HUES6 (cell line): Measurements from ENCODE around the gene C6orf62.
"Not testable (repeated sequence)": the region's sequence is repeated elsewhere in the genome, so short reads cannot be mapped to it uniquely, and the experiment has no call there.

Source experiments
- H3K27ac ChIP-seq: 2 replicates; pipeline ENCODE4 v1.7.0; 2013; ENCODE audit warnings: low read depth, mild to moderate bottlenecking, low read length, inconsistent platforms
- H3K27me3 ChIP-seq: 2 replicates; pipeline ENCODE4 v1.6.1; 2013; ENCODE audit warnings: low read length; ENCODE audit not compliant: control insufficient read depth, insufficient read depth
- H3K36me3 ChIP-seq: 2 replicates; pipeline ENCODE4 v1.6.1; 2013; ENCODE audit warnings: low read length; ENCODE audit not compliant: control insufficient read depth, insufficient read depth
- H3K4me1 ChIP-seq: 2 replicates; pipeline ENCODE4 v1.6.1; 2013; ENCODE audit warnings: low read length; ENCODE audit not compliant: control insufficient read depth, insufficient read depth
- H3K4me3 ChIP-seq: 2 replicates; pipeline ENCODE4 v1.5.1; 2013; ENCODE audit warnings: low read depth, low read length
- H3K9ac ChIP-seq: one replicate; pipeline ENCODE4 v1.6.1; 2013; ENCODE audit warnings: mild to moderate bottlenecking, low read length
- H3K9me3 ChIP-seq: 2 replicates; pipeline ENCODE4 v1.6.1; 2013; ENCODE audit warnings: low read depth, low read length; ENCODE audit not compliant: control insufficient read depth, insufficient read depth

The C6orf62 gene

DNA sequence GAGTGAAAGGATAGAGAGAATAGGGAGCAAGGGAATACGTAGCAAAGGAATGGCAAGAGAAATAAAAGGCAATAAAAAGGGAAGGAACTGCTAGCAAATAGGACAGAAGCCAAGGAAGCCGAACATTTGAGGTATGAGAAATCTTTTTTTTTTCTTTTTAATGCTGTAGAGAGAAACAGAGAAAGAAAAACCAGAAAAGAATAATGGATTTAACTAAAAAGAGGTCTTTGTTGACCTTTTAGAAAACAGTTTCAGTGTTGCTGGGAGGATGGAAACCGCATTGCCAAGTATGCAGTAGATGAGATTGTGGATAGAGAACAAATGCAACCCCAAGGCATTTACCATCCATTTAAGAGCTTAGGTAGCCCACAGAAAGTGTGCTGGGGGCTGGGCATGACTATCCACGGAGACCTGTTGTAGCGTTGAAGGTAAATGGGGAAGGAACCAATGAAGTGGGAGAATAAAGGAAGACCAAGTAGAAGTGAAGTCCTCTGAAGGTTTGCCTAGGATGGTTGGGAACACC, 23.3 kb upstream of the C6orf62 start:
- H3K36me3 ChIP-seq = no peaks in the 10 kb centered on the region
- H3K4me3 ChIP-seq = no peak overlapping the region
- no peaks in the 10 kb centered on the region for H3K9me3 ChIP-seq
- no peak overlapping the region for H3K27ac ChIP-seq
- H3K9ac ChIP-seq = no peak overlapping the region
- H3K27me3 ChIP-seq = no peaks in the 10 kb centered on the region
- no peaks in the 10 kb centered on the region for H3K4me1 ChIP-seq

DNA sequence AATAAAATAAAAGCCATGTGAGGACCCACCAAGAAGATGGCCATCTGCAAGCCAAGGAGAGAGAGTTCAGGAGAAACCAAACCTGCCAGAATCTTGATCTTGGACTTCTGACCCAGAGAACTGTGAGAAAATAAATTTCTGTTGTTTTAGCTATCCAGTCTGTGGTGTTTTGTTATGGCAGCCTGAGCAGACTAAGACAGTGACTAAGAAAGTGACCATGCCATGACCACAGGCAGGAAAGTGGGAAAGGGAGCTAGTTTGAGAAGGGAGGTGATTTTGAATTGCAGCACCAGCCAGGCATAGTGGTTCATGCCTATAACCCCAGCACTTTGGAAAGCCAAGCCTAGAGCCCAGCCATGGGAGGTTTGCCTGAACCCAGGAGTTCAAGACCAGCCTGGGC, 21.9 kb upstream of the C6orf62 start:
- H3K4me3 ChIP-seq = no peak overlapping the region

DNA sequence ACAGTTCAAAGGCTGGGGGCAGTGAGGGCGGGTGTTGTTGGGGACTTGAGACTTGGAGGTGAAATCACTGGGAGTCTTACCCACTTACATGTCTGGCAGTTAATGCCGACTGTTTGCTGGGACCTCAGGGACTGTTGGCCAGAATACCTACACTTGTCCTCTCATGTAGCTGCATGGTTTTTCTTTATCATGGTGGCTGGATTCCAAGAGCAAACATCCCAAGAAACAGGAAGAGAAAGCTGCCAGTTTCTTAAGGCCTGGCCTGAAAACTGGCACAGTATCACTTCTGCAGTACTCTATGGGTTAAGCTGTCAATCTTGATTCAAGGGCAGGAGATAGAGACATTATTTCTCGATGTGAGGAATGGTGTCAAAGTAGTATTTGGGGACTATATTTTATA, 19.8 kb upstream of the C6orf62 start:
- Histone ChIP-seq H3K36me3 (no peaks in the 10 kb centered on the region), H3K27me3 (no peaks in the 10 kb centered on the region), H3K27ac (no peak overlapping the region), H3K4me1 (no peaks in the 10 kb centered on the region), H3K4me3 (no peak overlapping the region), H3K9ac (no peak overlapping the region), H3K9me3 (no peaks in the 10 kb centered on the region)

More for the DNA sequence above, 21.9 kb upstream of the C6orf62 start:
- H3K9me3 ChIP-seq = no peaks in the 10 kb centered on the region
- H3K36me3 ChIP-seq = no peaks in the 10 kb centered on the region
- no peak overlapping the region for H3K9ac ChIP-seq
- no peak overlapping the region for H3K27ac ChIP-seq
- H3K4me1 ChIP-seq = no peaks in the 10 kb centered on the region
- H3K27me3 ChIP-seq = no peaks in the 10 kb centered on the region

DNA sequence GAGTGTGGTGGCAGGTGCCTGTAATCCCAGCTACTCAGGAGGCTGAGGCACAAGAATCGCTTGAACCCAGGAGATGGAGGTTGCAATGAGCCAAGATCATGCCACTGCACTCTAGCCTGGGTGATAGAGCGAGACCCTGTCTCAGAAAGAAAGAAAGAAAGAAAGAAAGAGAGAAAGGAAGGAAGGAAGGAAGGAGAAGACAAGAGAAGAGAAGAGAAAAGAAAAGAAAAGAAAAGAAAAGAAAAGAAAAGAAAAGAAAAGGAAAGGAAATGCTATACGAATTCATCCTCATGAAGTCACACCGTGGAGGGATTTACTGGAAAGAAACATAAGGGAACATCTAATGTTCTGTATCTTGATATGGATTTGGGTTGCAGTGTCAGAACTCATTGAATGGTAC, 15.8 kb upstream of the C6orf62 start:
- H3K27me3 ChIP-seq, H3K4me3 ChIP-seq, H3K27ac ChIP-seq, H3K36me3 ChIP-seq, H3K9ac ChIP-seq, H3K4me1 ChIP-seq: not testable (repeated sequence)
- H3K9me3 ChIP-seq = peaks cover 25% of the 10 kb centered on the region

DNA sequence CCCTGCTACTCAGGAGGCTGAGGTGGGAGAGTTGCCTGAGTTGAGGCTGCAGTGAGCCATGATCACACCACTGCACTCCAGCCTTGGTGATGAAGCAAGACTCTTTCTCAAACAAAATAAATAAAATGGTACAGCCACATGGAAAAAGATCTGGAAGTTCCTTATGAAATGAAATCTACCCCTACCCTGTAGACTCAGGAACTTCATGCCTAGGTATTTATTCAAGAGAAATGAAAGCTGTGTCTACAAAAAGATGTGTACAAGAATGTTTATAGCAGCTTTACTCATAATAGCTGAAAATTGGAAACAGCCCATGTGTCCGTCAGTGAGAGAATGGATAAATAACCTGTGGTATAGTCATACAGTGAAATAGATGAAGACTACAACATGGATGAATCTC, 15.2 kb upstream of the C6orf62 start:
- no peak overlapping the region for H3K9ac ChIP-seq
- H3K9me3 ChIP-seq = peaks cover 26% of the 10 kb centered on the region
- H3K4me3 ChIP-seq = no peak overlapping the region
- no peaks in the 10 kb centered on the region for H3K27me3 ChIP-seq
- H3K27ac ChIP-seq = no peak overlapping the region
- no peaks in the 10 kb centered on the region for H3K4me1 ChIP-seq
- no peaks in the 10 kb centered on the region for H3K36me3 ChIP-seq

DNA sequence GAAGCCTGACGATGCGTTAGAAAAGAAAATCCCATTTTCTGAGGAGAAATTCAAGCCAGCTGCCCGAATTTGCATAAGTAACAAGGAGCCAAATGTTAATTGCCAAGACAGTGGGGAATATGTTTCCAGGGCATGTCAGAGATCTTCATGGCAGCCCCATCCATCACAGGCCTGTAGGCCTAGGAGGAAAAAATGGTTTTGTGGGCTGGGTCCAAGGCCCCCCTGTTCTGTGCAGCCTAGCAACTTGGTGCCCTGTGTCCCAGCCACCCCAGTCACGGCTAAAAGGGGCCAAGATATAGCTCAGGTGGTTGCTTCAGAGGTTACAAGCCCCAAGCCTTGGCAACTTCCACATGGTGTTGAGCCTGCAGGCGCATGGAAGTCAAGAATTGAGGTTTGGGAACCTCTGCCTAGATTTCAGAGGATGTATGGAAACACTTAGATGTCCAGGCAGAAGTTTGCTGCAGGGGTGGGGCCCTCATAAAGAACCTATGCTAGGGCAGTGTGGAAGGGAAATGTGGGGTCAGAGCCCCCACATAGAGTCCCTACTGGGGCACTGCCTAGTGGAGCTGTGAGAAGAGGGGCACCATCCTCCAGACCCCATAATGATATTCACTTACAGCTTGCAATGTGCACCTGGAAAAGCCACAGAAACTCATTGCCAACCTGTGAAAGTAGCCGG, 12.6 kb upstream of the C6orf62 start:
- not testable (repeated sequence) for H3K4me1 ChIP-seq, H3K4me3 ChIP-seq, H3K27ac ChIP-seq

DNA sequence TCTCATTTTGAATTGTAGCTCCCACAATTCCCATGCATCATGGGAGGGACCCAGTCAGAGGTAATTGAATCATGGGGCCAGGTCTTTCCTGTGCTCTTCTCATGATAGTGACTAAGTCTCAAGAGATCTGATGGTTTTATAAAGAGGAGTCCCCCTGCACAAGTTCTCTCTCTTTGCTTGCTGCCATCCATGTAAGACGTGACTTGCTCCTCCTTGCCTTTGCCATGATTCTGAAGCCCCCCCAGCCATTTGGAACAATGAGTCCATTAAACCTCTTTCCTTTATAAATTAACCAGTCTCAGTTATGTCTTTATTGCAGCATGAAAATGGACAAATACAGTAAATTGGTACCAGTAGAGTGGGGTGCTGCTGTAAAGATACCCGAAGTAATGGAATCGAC, 11.7 kb upstream of the C6orf62 start:
- H3K9ac ChIP-seq, H3K27me3 ChIP-seq, H3K27ac ChIP-seq, H3K36me3 ChIP-seq, H3K4me1 ChIP-seq, H3K4me3 ChIP-seq: not testable (repeated sequence)
- peaks cover 26% of the 10 kb centered on the region for H3K9me3 ChIP-seq

More for the DNA sequence above, 12.6 kb upstream of the C6orf62 start:
- H3K9ac ChIP-seq, H3K36me3 ChIP-seq, H3K27me3 ChIP-seq: not testable (repeated sequence)
- peaks cover 26% of the 10 kb centered on the region for H3K9me3 ChIP-seq

DNA sequence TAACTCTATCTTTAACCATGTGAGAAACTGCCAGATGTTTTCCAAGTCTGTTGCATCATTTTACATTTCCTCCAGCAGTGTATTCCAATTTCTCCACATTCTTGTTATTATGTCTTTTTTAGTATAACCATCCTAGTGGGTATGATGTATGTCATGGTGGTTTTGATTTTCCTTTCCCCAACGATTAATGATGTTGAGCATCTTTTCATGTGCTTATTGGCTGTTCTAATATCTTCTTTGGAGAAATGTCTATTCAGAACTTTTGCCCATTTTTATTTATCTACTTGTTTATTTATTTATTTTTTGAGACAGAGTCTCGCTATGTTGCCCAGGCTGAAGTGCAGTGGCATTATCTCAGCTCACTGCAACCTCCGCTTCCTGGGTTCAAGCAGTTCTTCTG, 4.3 kb upstream of the C6orf62 start:
- Histone ChIP-seq H3K9ac (no peak overlapping the region), H3K9me3 (no peaks in the 10 kb centered on the region), H3K4me1 (peaks cover 5% of the 10 kb centered on the region), H3K27ac (no peak overlapping the region), H3K4me3 (no peak overlapping the region), H3K36me3 (peaks cover 11% of the 10 kb centered on the region), H3K27me3 (no peaks in the 10 kb centered on the region)

DNA sequence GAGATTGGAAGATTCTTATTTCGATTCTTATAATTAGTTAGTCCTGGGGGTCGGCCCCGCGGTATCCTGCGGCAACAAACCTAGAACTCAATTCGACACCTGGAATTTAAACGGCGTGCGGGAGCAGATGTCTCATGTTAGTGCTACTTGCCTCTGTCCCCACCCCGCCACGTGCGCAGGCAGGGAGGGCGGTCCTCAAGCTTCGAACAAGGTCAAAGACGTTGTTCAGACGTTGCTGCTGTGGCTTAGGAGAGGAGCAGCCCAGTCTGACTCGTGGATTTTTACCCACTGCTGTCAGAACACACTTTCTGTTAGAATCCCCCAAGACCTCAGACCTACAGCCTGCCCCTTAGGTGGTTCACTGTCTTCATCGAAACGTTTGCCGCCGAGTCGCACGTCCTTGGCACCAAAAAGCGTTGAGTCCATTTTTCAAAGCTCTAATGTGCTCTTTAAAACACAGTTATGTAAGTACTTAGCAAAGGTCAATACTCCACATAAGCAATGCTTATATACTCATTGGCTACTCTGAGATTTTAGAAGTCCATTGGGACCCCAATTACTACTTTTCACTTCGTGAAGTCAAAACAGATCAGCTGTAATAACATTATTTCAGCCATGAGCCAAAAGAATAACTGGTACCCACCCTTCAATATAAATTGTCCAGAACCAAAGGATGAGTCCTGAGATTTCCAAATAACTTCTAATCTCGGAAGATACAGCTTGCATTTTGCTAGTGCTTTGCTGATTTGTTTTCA, 2.7 kb upstream of the C6orf62 start:
- Histone ChIP-seq H3K9ac (peak overlapping the region; percentile 84), H3K4me3 (peak overlapping the region; percentile 71), H3K36me3 (peaks cover 26% of the 10 kb centered on the region)

DNA sequence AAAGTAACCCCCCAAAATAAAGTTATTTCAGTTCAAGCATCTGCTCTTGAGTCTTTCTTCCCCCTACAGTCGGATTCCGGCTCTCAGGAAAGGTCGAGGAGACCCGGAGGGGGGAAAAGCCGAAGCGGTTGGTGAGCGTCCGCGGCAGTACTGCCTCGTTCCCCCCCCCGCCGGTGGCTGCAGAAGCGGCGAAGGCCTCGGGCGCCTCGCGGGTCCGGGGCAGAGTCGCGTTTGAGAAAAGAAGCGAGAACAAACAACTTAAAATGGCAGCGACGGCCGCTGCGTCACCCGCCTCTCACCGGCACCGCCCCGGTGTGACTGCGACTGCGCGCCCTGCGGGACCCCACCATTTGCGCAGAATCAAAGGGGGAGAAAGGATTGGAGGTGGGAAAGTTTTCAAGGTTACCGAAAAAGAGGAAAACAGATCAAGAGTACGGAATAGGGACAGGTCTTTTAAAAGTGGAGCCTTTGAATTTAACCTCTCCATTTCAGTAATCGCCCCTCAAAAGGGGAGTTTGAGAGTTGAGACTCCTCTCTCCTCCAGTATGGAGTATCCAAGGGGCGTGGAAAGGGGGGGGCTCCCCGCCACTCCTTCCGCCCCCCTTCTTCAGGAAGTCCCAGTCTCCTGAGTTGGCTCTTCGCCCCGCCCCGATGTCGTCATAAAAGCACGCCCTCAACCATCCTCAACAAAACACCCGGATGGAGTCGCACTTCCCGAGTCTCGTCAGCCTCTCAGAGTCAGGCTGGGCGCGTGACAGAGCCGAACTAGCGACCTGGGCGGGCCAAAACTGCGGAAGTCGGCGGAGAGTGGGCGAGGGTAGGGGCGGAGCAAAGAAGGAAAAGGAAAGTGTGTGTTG, 1.9 kb upstream of the C6orf62 start:
- peak overlapping the region; percentile 100 for H3K27ac ChIP-seq
- H3K36me3 ChIP-seq = peaks cover 34% of the 10 kb centered on the region

More for the DNA sequence above, 2.7 kb upstream of the C6orf62 start:
- Histone ChIP-seq H3K27me3 (no peaks in the 10 kb centered on the region), H3K27ac (peak overlapping the region; percentile 77), H3K4me1 (peaks cover 9% of the 10 kb centered on the region), H3K9me3 (no peaks in the 10 kb centered on the region)

More for the DNA sequence above, 1.9 kb upstream of the C6orf62 start:
- no peaks in the 10 kb centered on the region for H3K27me3 ChIP-seq
- no peaks in the 10 kb centered on the region for H3K9me3 ChIP-seq
- H3K4me3 ChIP-seq = peak overlapping the region; percentile 99
- H3K4me1 ChIP-seq = peaks cover 9% of the 10 kb centered on the region
- H3K9ac ChIP-seq = peak overlapping the region; percentile 100
